SH-SY5Y (cell line): Measurements from ENCODE around the gene INPP5A.

Source experiments
- GATA2 ChIP-seq: IDR thresholded peaks from 2 replicates; pipeline ENCODE4 v1.6.1; 2011; ENCODE audit warnings: mild to moderate bottlenecking, low read depth, low read length
- GATA3 ChIP-seq: IDR thresholded peaks from 2 replicates; pipeline ENCODE4 v1.6.1; 2011; ENCODE audit warnings: low read depth, mild to moderate bottlenecking, low read length, moderate library complexity

GRCh38 chr10:132626761-132627665, 89.4 kb downstream of the INPP5A start:
- no peak for TF ChIP-seq GATA2
- no peak for TF ChIP-seq GATA3
